Measurements from ENCODE around the gene PSENEN.

- TF ChIP-seq CTCF (optimal IDR thresholded peaks at IDR 0.05 in 1 of 3, IDR thresholded peaks at IDR 0.05 in 1 of 3, conservative IDR thresholded peaks at IDR 0.05 in 1 of 3; ENCODE audit: extremely low read depth in 1 of 3, insufficient read depth in 2 of 3, low read length in 3 of 3): no peak
- no peak for TF ChIP-seq EZH2 (IDR thresholded peaks at IDR 0.05; ENCODE audit: low read length)
Observed at GRCh38 chr19:35708391-35708790, 37.1 kb upstream of the PSENEN start.

Measured in keratinocyte (primary cell).